CD4-positive, CD25-positive, alpha-beta regulatory T cell (primary cell): ENCODE data around the gene C7orf57. TPM values are rescaled to one million over a fixed set of nuclear protein-coding genes. Genes with fewer than 3 reads are reported as not detected.
"Not testable (repeated sequence)": the region's sequence is repeated elsewhere in the genome, so short reads cannot be mapped to it uniquely, and the experiment has no call there.

Experiments used
- ATAC-seq, 2 donors: fragments of 150-1000 bp; cut with Tn5 transposase; one replicate each; pipeline ENCODE4 v1.10.0; 2021; ENCODE audit warnings: low read depth in 2 of 2, moderate number of reproducible peaks in 2 of 2, moderate library complexity in 1 of 2
- DNase-seq, 3 donors: peaks; one replicate each; pipeline versions ENCODE4 v3.0.0 to v3.0.0-alpha.2; 2012 to 2022; ENCODE audit warnings: mixed read lengths in 1 of 3
- H3K27ac ChIP-seq: one replicate; pipeline ENCODE4 v1.7.0; 2013; ENCODE audit warnings: mild to moderate bottlenecking, low read length; ENCODE audit not compliant: insufficient read depth, poor library complexity, severe bottlenecking
- H3K27me3 ChIP-seq: one replicate; pipeline ENCODE4 v1.7.0; 2013; ENCODE audit warnings: low read length; ENCODE audit not compliant: control insufficient read depth, insufficient read depth
- H3K36me3 ChIP-seq: one replicate; pipeline ENCODE4 v1.7.0; 2013; ENCODE audit warnings: mild to moderate bottlenecking, low read length, moderate library complexity; ENCODE audit not compliant: control insufficient read depth, insufficient read depth
- H3K4me1 ChIP-seq: 2 replicates; pipeline ENCODE4 v1.7.0; 2013; ENCODE audit warnings: mild to moderate bottlenecking, low read length; ENCODE audit not compliant: insufficient read depth, control insufficient read depth, poor library complexity, severe bottlenecking
- H3K4me3 ChIP-seq: one replicate; pipeline ENCODE4 v1.7.0; 2013; ENCODE audit warnings: low read depth, mild to moderate bottlenecking, low read length, moderate library complexity
- H3K9me3 ChIP-seq, 2 experiments: 1 replicate in 1 of 2; 2 replicates in 1 of 2; pipeline ENCODE4 v1.7.0; 2013; ENCODE audit warnings: low read length in 2 of 2, mild to moderate bottlenecking in 1 of 2, moderate library complexity in 1 of 2; ENCODE audit not compliant: control insufficient read depth in 2 of 2
- H3K27ac Mint-ChIP-seq, 3 donors: one replicate each; pipeline ENCODE4 v1.8.0; 2020 to 2022; ENCODE audit warnings: mild to moderate bottlenecking in 3 of 3, mixed read lengths in 3 of 3, moderate library complexity in 2 of 3
- H3K27me3 Mint-ChIP-seq: one replicate; pipeline ENCODE4 v1.8.0; 2022; ENCODE audit warnings: mild to moderate bottlenecking, mixed read lengths
- H3K36me3 Mint-ChIP-seq: one replicate; pipeline ENCODE4 v1.8.0; 2020; ENCODE audit warnings: mixed read lengths
- H3K4me1 Mint-ChIP-seq, 4 donors: one replicate each; pipeline ENCODE4 v1.8.0; 2020 to 2022; ENCODE audit warnings: mixed read lengths in 4 of 4, mild to moderate bottlenecking in 1 of 4
- H3K4me3 Mint-ChIP-seq, 4 donors: one replicate each; pipeline ENCODE4 v1.8.0; 2020 to 2022; ENCODE audit warnings: mild to moderate bottlenecking in 4 of 4, mixed read lengths in 4 of 4, moderate library complexity in 3 of 4
- H3K9me3 Mint-ChIP-seq, 7 donors: one replicate each; pipeline ENCODE4 v1.8.0; 2020 to 2022; ENCODE audit warnings: mixed read lengths in 7 of 7, mild to moderate bottlenecking in 3 of 7, moderate library complexity in 2 of 7
- polyA plus RNA-seq, 4 donors: library from polyadenylated mRNA; unstranded; fragments of 300-500 nt; fragmentation: Illumina TruSeq; gene quantifications; one replicate each; pipeline ENCODE4 v1.2.3, GENCODE V29; 2021
- total RNA-seq: library from RNA; stranded (reverse); gene quantifications from one replicate; pipeline ENCODE4 v1.2.3, GENCODE V29; 2022

The C7orf57 gene
- total and polyA plus RNA-seq, 5 donors from 2014 or later: not detected

DNA sequence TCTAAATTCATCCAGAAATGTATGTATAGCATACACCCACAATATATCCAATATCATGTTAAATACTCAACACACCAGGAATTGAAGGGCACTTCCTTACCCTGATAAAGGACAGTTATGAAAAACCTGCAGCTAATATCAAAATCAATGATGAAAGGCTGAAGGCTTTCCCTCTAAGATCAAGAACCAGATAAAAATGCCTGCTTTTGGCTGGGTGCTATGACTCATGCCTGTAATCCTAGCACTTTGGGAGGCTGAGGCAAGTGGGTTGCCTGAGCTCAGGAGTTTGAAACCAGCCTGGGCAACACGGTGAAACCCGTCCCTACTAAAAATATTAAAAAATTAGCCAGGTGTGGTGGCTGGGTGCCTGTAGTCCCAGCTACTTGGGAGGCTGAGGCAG is 32.1 kb downstream of the C7orf57 start:
- no peaks in the 10 kb centered on the region for H3K4me1 ChIP-seq
- Mint-ChIP-seq H3K27me3 (peaks cover 9% of the 10 kb centered on the region), H3K4me1 (peaks cover 0 to 3% (median 0%) of the 10 kb centered on the region in 4 donors), H3K36me3 (peaks cover 6% of the 10 kb centered on the region), H3K27ac (peak overlapping the region in 1 of 3 donors; percentile 50), H3K9me3 (peaks cover 0 to 11% (median 4%) of the 10 kb centered on the region in 7 donors), H3K4me3 (no peak overlapping the region)
- no peak overlapping the region for H3K4me3 ChIP-seq
- H3K27me3 ChIP-seq: no peaks in the 10 kb centered on the region
- no peak for DNase-seq
- H3K36me3 ChIP-seq: no peaks in the 10 kb centered on the region
- ATAC-seq: no peak
- no peaks in the 10 kb centered on the region for H3K9me3 ChIP-seq
- H3K27ac ChIP-seq: no peak overlapping the region

GRCh38 chr7:48074204-48074654 is 38.9 kb downstream of the C7orf57 start:
- no peak for ATAC-seq
- H3K4me3 Mint-ChIP-seq: no peak overlapping the region
- H3K4me1 ChIP-seq: no peaks in the 10 kb centered on the region
- no peaks in the 10 kb centered on the region for H3K36me3 ChIP-seq
- no peaks in the 10 kb centered on the region for H3K36me3 Mint-ChIP-seq
- peaks cover 0 to 2% (median 0%) of the 10 kb centered on the region in 4 donors for H3K4me1 Mint-ChIP-seq
- H3K27me3 Mint-ChIP-seq: peaks cover 10% of the 10 kb centered on the region
- DNase-seq: no peak
- H3K9me3 Mint-ChIP-seq: peaks cover 0 to 8% (median 2%) of the 10 kb centered on the region in 7 donors
- no peak overlapping the region for H3K4me3 ChIP-seq
- H3K27ac Mint-ChIP-seq: no peak overlapping the region
- H3K9me3 ChIP-seq: no peaks in the 10 kb centered on the region
- no peak overlapping the region for H3K27ac ChIP-seq
- no peaks in the 10 kb centered on the region for H3K27me3 ChIP-seq

DNA sequence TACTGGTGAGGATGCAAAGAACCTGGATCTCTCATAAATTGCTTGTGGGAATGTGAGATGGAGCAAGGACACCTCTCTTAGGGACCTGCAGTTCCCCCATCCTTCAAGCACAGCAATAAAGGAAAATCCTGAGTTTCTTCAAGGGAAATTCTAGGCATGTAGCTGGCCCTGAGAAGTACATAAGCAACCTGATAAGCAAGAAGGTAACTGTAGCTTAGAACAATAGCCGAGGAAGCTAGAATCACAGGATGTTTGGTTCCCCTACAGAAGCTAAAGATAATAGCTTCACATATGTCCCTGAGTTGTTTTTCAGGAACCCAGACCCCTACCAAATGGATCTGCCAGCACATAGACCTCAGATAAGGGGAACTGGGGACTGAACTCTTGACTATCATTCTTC is 42.1 kb downstream of the C7orf57 start:
- no peaks in the 10 kb centered on the region for H3K36me3 Mint-ChIP-seq
- DNase-seq: no peak
- no peaks in the 10 kb centered on the region for H3K4me1 ChIP-seq
- H3K36me3 ChIP-seq: no peaks in the 10 kb centered on the region
- H3K4me1 Mint-ChIP-seq: peaks cover 0 to 2% (median 1%) of the 10 kb centered on the region in 4 donors
- H3K4me3 ChIP-seq: no peak overlapping the region
- peaks cover 0 to under 1% (median 0%) of the 10 kb centered on the region in 7 donors for H3K9me3 Mint-ChIP-seq
- H3K27me3 ChIP-seq: no peaks in the 10 kb centered on the region
- no peak overlapping the region for H3K27ac ChIP-seq
- H3K27me3 Mint-ChIP-seq: peaks cover 14% of the 10 kb centered on the region
- ATAC-seq: no peak
- no peaks in the 10 kb centered on the region for H3K9me3 ChIP-seq
- no peak overlapping the region for H3K4me3 Mint-ChIP-seq
- H3K27ac Mint-ChIP-seq: no peak overlapping the region

DNA sequence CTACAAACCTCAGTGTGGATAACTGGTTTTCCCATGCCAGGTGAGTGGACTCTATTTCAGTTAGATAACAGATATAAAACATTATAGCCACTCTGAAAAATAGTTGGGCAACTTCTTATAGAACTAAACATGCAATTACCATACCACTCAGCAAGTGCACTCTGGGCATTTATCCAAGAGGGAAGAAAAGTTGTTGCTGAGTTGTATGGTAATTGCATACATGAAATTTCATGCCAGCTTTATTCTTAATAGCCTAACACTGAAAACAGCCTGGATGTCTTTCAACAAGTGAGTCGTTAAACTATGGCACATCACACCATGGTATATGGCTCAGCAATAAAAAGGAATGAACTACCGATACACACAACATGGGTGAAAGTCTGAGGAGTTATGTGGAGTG is 43.1 kb downstream of the C7orf57 start:
- no peak overlapping the region for H3K27ac Mint-ChIP-seq
- peaks cover 4 to 12% (median 6%) of the 10 kb centered on the region in 4 donors for H3K4me1 Mint-ChIP-seq
- H3K27me3 Mint-ChIP-seq: peaks cover 14% of the 10 kb centered on the region
- Histone ChIP-seq H3K27ac (no peak overlapping the region), H3K9me3 (no peaks in the 10 kb centered on the region), H3K27me3 (no peaks in the 10 kb centered on the region), H3K4me1 (peaks cover 7% of the 10 kb centered on the region), H3K36me3 (no peaks in the 10 kb centered on the region), H3K4me3 (no peak overlapping the region)
- no peaks in the 10 kb centered on the region for H3K36me3 Mint-ChIP-seq
- ATAC-seq (no peak), DNase-seq (no peak)
- H3K4me3 Mint-ChIP-seq: no peak overlapping the region
- H3K9me3 Mint-ChIP-seq: no peaks in the 10 kb centered on the region

DNA sequence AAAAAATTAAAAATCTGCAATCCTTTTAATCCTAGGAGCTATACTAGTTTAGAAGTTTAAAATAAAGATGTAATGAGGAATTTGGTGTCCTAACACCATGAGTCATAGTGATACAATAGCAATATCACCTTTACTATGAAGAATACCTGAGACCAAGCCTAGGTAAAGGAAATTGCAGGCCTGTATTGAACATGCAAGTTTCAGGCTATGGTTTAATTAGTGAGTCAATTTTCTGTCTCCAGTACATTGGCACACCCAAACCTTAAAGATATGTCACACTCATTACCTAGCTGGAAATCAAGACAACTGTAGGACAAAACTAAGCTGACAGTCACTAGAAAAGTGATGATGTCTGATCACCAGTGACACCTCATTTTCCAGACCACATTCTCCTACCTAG is 47.0 kb downstream of the C7orf57 start:
- not testable (repeated sequence) for H3K4me3 ChIP-seq, ATAC-seq, H3K27ac ChIP-seq, DNase-seq, H3K36me3 ChIP-seq, H3K9me3 Mint-ChIP-seq, H3K27me3 ChIP-seq, H3K36me3 Mint-ChIP-seq, H3K9me3 ChIP-seq
- peaks cover 27% of the 10 kb centered on the region for H3K4me1 ChIP-seq
- H3K27me3 Mint-ChIP-seq: peaks cover 10% of the 10 kb centered on the region
- peak overlapping the region in 1 of 4 donors; percentile 30 for H3K4me3 Mint-ChIP-seq
- H3K4me1 Mint-ChIP-seq: peaks cover 20 to 46% (median 37%) of the 10 kb centered on the region in 4 donors
- H3K27ac Mint-ChIP-seq: peak overlapping the region in 2 of 3 donors; percentile 25 to 39

- Histone ChIP-seq H3K27ac (no peak overlapping the region), H3K9me3 (no peaks in the 10 kb centered on the region), H3K36me3 (no peaks in the 10 kb centered on the region), H3K4me3 (no peak overlapping the region), H3K4me1 (peaks cover 36% of the 10 kb centered on the region), H3K27me3 (no peaks in the 10 kb centered on the region)
- peaks cover 21 to 53% (median 39%) of the 10 kb centered on the region in 4 donors for H3K4me1 Mint-ChIP-seq
- peak overlapping the region in 2 of 3 donors; percentile 15 to 60 for H3K27ac Mint-ChIP-seq
- H3K27me3 Mint-ChIP-seq: peaks cover 4% of the 10 kb centered on the region
- H3K9me3 Mint-ChIP-seq: peaks cover 0 to 1% (median 0%) of the 10 kb centered on the region in 7 donors
- H3K4me3 Mint-ChIP-seq: peak overlapping the region in 2 of 4 donors; percentile 26 to 75
- no peaks in the 10 kb centered on the region for H3K36me3 Mint-ChIP-seq
- peak in 2 of 3 donors; percentile 27 to 85 for DNase-seq
- peak; percentile 21 to 45 for ATAC-seq
These were observed 47.9 kb downstream of the C7orf57 start for GRCh38 chr7:48083114-48083830.

DNA sequence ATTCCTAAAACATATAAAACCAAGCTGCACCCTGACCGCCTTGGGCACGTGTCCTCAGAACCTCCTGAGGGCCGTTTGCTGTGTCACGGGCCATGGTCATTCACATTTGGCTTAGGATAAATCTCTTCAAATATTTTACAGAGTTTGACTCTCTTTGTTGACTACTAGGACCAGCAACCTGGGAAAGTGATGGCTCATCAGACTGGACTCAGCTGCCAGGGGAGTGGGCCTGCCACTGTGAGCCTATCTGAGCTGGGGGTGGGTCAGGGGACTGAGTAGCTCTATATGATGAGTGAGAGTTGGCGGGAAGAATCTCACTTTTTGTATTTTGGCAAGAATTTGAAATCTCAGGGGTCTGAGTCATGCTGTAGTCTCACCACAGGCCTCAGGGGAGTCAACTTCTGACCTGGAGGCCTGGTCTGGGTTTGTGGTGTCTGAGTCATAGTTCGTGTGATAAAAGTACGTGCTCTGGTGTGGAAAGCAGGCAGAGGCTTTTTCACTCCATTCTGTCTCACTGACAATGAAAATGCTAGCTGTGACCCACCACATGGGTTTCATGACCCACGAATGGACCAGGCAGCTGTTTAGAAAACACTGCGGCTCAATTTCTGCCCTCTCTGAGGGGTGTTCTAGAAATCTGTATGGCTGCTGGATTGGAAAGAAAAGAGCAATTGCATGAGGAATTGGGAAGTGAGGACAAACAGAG is 49.5 kb downstream of the C7orf57 start:
- peak overlapping the region; percentile 35 for H3K27ac ChIP-seq
- peak overlapping the region; percentile 24 for H3K4me3 ChIP-seq
- Mint-ChIP-seq H3K4me1 (peaks cover 21 to 57% (median 43%) of the 10 kb centered on the region in 4 donors), H3K36me3 (no peaks in the 10 kb centered on the region), H3K4me3 (peak overlapping the region in 3 of 4 donors; percentile 20 to 69 (median 62)), H3K27me3 (peaks cover 4% of the 10 kb centered on the region), H3K9me3 (peaks cover 0 to 1% (median 0%) of the 10 kb centered on the region in 7 donors), H3K27ac (peak overlapping the region; percentile 80 to 95 (median 89))
- peaks cover 48% of the 10 kb centered on the region for H3K4me1 ChIP-seq
- no peaks in the 10 kb centered on the region for H3K36me3 ChIP-seq
- H3K27me3 ChIP-seq: no peaks in the 10 kb centered on the region
- DNase-seq (peak in 2 of 3 donors; percentile 23 to 82), ATAC-seq (peak; percentile 41 to 47)
- no peaks in the 10 kb centered on the region for H3K9me3 ChIP-seq
